CD4-positive, alpha-beta T cell treated with Interleukin-6 for 4 hours (primary cell): Measurements from ENCODE around the gene CDC40.
A peak's percentile ranks its signal among the peaks of the same experiment; 100 is the strongest.

ENCODE experiments used
- DNase-seq: peaks from one replicate; pipeline ENCODE4 v3.0.0-alpha.2; 2020; ENCODE audit warnings: mixed read lengths

The CDC40 gene

GRCh38 chr6:110180228-110181008 lies at the start of gene CDC40:
Gene CDC40, plus strand, starts transcription at chr6:110180427. Its CDS starts 18 bp downstream, at chr6:110180445.
- peak; percentile 63 for DNase-seq

DNA sequence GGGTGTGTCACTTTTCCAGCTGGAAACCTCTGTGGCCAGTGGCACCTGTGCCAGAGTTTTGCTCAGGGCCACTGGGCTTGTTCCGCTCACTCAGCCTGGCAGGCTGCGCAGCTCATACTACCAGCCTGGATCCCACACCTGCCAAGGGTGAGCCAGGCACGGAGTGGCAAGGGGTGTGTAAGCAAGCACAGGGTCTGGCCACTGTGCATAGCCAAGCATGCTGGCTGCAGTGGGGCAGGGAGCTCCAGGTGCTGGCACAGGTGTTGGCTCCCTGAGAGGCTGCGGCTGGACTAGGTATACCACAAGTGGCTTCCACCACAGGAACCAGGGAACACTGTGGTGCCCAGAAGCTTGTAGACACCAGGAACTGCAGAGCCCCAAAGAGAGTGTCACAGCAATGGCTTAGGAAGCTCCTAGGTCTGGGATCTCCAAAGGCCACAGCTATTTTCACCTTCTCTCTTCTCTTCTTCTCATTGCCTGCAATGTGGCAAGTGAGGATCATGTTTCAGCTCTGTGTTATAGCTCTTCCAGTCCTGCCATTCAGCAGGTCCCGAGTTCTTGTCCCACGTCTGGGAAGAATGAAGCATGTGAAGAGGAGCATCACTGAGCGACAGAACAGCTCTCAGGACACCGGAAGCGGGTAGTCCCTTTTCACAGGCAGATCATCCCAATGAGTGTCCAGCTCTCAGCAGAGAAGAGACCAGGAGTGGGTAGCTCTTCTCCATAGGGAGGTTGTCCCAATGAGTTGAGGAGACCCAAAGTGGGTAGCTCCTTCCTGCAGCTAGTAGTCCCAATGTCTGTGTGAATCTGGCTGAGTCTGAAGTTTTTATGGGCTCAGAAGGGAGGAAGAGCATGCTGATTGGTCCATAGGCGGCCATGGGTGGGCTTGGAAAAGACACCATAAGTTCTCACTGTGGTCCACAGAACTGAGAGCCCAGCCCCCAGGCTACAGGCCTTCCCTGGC lies 42.0 kb upstream of the CDC40 start:
- no peak for DNase-seq

DNA sequence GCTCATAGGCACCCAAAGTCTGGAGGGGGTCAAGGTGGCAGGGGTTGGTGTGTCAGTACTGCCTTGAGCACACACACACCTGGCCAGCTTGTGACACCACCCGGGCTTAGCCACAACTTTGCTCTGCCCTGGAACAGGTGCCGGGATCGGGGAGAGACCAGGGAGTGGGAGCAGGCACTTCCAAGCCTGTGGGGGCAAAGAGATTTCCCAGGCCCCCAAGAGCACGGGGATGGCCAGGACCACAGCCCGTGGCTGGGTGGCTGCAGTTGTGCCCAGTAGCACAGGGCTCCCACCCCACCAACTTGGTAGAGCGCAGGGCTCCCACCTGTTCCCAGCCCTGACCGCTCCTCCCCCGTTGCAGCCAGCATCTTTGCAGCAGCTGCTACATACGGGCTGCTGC lies 41.2 kb upstream of the CDC40 start:
- DNase-seq, result no peak

- no peak for DNase-seq
Measured at GRCh38 chr6:110140650-110141049, 39.6 kb upstream of the CDC40 start.

DNA sequence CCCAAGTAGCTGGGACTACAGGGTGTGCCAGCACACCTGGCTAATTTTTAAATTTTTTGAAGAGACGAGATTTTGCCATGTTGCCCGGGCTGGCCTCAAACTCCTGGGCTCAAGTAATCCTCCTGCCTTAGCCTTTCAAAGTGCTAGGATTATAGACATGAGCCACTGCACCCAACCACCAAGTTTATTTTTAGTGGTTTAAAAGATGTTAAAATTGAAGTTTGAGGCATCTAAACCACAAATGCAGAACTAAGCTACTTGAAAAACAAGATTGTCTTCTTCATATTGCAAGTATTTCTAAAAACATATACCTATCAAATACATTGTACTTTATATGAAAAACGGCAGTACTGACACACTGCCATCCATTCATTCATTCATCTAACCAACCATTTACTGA lies 32.4 kb upstream of the CDC40 start:
- no peak for DNase-seq

DNA sequence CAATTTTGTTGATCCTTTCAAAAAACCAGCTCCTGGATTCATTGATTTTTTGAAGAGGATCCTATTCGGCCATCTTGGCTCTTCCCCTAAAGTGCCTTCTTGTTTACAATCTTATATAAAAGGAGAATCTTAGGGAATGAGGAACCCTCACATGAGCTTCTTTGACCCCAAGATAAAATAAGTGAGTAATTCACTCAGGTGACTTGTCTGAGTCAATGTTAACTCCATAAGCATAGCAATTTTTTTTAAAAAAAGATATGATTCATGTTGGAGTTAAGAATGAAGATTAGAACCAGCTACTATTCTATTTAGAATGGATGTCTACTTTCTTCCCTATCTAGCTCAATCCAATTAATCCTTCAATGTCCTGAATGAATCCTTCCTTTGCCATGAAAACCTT lies 21.7 kb upstream of the CDC40 start:
- no peak for DNase-seq

DNA sequence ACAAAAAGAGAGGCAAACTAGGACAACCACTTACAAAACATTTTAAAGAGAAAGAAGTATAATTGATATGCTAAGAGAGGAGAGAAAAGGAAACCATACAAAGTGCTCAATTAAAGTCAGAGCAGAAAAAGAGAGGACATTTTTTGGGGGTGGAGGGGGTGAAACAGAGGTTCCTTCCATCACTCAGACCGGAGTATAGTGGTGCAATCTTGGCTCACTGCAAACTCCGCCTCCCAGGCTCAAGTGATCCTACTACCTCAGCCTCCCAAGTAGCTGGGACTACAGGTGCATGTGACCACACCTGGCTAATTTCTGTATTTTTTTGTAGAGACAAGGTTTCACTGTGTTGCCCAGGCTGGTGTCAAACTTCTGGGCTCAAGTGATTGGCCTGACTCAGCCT lies 10.1 kb upstream of the CDC40 start:
- DNase-seq, result no peak

- no peak for DNase-seq
Measured at GRCh38 chr6:110173506-110174132, 6.6 kb upstream of the CDC40 start.

- peak; percentile 67 for DNase-seq
Measured at GRCh38 chr6:110178626-110179405, 1.4 kb upstream of the CDC40 start.

DNA sequence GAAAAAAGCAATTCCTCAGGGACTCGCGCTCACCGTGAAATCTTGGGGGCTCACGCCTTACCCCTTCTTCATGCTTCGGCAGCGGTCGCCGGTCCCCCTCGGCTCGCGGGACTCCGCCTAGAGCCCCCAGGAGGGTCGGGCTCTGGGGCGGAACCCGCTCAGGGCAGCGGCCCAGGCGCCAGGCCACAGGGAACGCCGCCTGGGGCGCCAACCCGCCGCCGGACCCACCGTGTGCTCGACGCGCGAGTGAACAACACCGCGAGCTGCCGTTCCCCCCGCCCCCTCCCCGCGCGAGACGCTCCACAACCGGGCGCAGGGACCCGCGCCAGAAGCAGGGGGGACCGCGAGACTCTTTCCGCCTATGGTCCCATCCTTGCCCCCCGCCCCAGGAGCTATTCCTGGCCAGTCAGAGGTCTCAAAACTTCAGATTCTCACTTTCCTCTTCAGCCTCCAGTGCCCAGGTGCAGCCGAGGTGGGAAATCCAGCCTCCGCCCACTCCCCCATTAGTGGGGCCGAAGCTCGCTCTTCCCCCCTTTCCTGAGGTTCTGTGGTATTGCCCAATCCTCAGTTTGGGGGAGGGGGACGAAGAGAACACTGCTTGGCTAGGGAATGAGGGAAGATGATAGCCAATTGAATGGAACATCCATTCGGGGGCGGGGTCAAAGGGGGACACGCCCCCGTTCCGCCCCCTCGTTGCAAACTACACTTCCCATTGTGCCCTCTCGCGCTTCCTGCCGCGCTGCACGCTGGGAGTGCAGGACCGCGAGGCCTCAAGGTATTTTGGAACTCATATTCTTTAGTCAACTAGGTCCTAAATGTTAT lies 610 bp upstream of the CDC40 start, which contains the start of gene WASF1:
WASF1 (minus strand) TSS at position 265 of the 822 bp plus-strand sequence. CDS start 52,069 bp downstream, outside the sequence.
- DNase-seq, result peak; percentile 90

DNA sequence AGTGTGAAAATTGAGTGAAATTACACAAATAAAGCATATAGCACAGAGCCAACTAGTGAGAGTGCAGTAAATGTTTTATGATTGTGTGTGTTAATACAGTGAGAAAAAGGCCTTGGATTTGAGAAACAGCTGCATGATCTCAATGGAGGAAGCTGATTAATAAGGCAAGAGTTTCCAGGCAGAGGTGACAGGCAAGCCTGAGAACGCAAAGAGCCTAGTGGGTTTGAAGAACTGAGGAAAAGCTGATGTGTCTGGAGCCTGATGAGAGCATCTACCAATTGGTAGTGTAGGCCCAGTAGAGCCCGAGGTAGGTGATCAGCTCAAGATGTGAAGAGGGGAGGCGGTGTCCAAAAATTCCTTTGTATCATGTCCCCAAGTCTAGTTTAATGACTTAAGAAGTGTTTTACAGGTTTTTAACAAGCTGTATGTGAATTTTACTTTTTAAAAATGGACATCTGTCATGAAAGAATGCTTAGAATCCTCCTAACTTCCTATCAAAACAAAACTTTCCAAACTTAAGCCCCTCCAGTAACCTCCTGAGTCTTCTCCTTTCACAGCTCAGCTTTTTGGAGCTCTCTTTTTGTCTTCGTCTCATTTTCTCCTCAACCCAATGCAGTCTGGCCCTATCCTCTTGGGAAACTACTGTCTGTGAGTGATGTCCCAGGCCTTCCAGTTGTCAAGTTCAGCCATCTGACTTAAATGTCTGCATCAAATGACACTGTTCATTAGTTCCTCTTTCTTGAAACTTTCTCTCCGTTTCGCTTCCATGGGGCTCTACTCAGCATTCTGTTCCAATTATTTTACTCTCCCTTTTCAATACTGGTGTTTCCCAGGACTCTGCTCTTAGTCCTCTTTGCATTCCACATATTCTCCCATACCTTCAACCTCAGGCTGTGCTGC lies 1.2 kb downstream of the CDC40 start:
- no peak for DNase-seq

GRCh38 chr6:110183292-110183885 lies 3.2 kb downstream of the CDC40 start:
- no peak for DNase-seq

GRCh38 chr6:110185879-110186278 lies 5.7 kb downstream of the CDC40 start:
- DNase-seq, result no peak

GRCh38 chr6:110188791-110189190 lies 8.6 kb downstream of the CDC40 start:
- DNase-seq, result no peak

DNA sequence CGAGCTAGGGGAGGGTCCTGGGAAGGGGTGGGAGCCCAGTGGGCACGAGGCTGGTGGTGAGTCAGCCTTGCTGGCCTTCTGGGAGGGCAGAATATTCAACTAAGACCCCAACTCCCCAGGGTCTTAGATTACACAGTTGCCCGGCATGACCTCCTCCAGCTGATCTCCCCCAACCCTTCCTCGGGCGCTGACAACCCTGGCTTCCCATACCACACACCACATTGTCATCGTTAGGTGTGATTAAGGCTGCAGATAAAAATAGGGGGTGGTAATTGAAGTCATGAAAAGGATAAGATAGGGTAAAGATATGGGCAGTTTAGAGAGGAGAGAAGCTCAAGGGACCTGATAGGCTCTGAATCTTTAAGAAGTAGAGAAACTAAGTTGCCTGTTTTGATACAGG lies 10.5 kb downstream of the CDC40 start:
- DNase-seq, result no peak

DNA sequence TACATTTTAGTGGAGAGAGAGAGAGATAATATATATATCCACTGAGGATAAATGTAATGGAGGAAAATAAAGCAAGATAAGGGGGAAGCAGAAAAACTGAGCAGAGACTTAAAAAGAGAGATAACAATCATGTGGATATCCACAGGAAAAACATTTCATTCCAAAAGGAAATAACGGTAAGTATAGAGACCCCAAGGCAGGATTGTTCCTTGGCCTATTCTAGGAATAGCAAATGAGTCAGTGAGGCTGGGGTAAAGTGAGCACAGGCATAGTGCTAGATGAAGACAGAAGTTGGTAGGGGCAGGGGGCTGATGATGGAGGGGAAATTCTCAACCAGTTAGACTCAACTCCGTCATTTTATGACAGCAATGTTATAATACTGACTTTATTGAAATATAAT lies 11.2 kb downstream of the CDC40 start:
- DNase-seq, result no peak

- DNase-seq, result no peak
Measured at GRCh38 chr6:110195639-110196038, 15.4 kb downstream of the CDC40 start.

DNA sequence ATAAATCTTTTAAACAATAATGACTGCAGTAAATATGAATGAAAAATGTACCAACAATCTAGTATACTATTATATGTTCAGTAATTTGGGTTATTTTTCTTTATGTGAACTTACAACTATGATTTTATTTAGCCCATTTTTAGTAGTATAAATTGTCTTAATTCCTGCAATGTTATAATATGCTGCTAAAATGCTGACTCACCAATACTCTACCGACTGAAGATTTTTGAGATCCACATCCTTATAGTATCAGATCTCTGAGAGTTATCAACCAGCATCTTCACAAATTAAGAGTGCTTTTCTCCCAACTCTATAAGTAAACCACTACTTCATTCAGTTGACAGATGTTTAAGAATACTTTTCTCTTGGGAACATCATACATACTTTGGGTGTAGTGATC lies 16.6 kb downstream of the CDC40 start:
- no peak for DNase-seq

- DNase-seq, result no peak
Measured at GRCh38 chr6:110198561-110198960, 18.3 kb downstream of the CDC40 start.
